Fibroblast of lung (primary cell): ENCODE measurements around the gene PPP1R18. TPM values are rescaled to one million over a fixed set of nuclear protein-coding genes. Genes with fewer than 3 reads are reported as not detected.
A peak's percentile ranks its signal among the peaks of the same experiment; 100 is the strongest.

ENCODE experiments used
- DNase-seq, 2 donors: peaks; one replicate each; pipeline versions ENCODE4 v3.0.0 to v3.0.0-alpha.2; 2010; ENCODE audit warnings: low read depth in 2 of 2
- H2AFZ ChIP-seq: 2 replicates; pipeline ENCODE4 v1.5.1; 2012; ENCODE audit warnings: low read length, control low read depth, inconsistent platforms
- H3K27ac ChIP-seq: 2 replicates; pipeline ENCODE4 v1.5.1; 2011; ENCODE audit warnings: low read length, control low read depth; ENCODE audit not compliant: insufficient read depth
- H3K27me3 ChIP-seq: 2 replicates; pipeline ENCODE4 v1.5.1; 2011; ENCODE audit warnings: mild to moderate bottlenecking, low read length; ENCODE audit not compliant: control insufficient read depth, insufficient read depth
- H3K36me3 ChIP-seq: 2 replicates; pipeline ENCODE4 v1.5.1; 2011; ENCODE audit warnings: low read length; ENCODE audit not compliant: control insufficient read depth, insufficient read depth
- H3K4me1 ChIP-seq: 2 replicates; pipeline ENCODE4 v1.5.1; 2011; ENCODE audit warnings: low read length; ENCODE audit not compliant: control insufficient read depth, insufficient read depth; ENCODE audit errors: extremely low read depth
- H3K4me2 ChIP-seq: 2 replicates; pipeline ENCODE4 v1.5.1; 2011; ENCODE audit warnings: low read length, control low read depth; ENCODE audit not compliant: insufficient read depth; ENCODE audit errors: extremely low read depth
- H3K4me3 ChIP-seq, 4 experiments: fragments of 200-600 bp in 1 of 4; sonication (generic) in 1 of 4; replicated peaks in 1 of 4; 2 replicates each; pipeline ENCODE4 v1.5.1; 2011 to 2016; ENCODE audit warnings: low read length in 4 of 4, low read depth in 3 of 4, mild to moderate bottlenecking in 3 of 4, control low read depth in 2 of 4, inconsistent platforms in 1 of 4, mixed read lengths in 1 of 4; ENCODE audit not compliant: insufficient read depth in 1 of 4; ENCODE audit errors: control extremely low read depth in 1 of 4
- H3K79me2 ChIP-seq: 2 replicates; pipeline ENCODE4 v1.5.1; 2012; ENCODE audit warnings: mild to moderate bottlenecking, low read length, inconsistent platforms; ENCODE audit not compliant: control insufficient read depth, insufficient read depth
- H3K9ac ChIP-seq: 2 replicates; pipeline ENCODE4 v1.5.1; 2011; ENCODE audit warnings: mild to moderate bottlenecking, low read length, control low read depth; ENCODE audit not compliant: insufficient read depth
- H3K9me3 ChIP-seq: 2 replicates; pipeline ENCODE4 v1.5.1; 2012; ENCODE audit warnings: low read depth, low read length; ENCODE audit not compliant: control insufficient read depth, insufficient read depth
- H4K20me1 ChIP-seq: 2 replicates; pipeline ENCODE4 v1.5.1; 2011; ENCODE audit warnings: low read length; ENCODE audit not compliant: control insufficient read depth, insufficient read depth; ENCODE audit errors: extremely low read depth
- EZH2 ChIP-seq: IDR thresholded peaks from 2 replicates; pipeline ENCODE4 v1.5.1; 2012; ENCODE audit warnings: low read length, control low read depth, mild to moderate bottlenecking; ENCODE audit errors: missing control alignments
- polyA plus RNA-seq, 2 donors: library from polyadenylated mRNA; depleted of rRNA in 1 of 2; stranded (reverse) in 1 of 2; unstranded in 1 of 2; fragments of >200 nt; gene quantifications; 2 replicates each; pipeline ENCODE4 v1.2.1, GENCODE V29; 2011 to 2012; ENCODE audit warnings: missing spikeins in 1 of 2
- total RNA-seq: library from RNA; depleted of rRNA; stranded (reverse); fragments of >200 nt; gene quantifications from 2 replicates; pipeline ENCODE4 v1.2.1, GENCODE V29; 2014
- TF ChIP-seq, protein P1 (sequence below), 2 donors: IDR thresholded peaks in 1 of 2; conservative IDR thresholded peaks in 1 of 2; 1 replicate in 1 of 2; 2 replicates in 1 of 2; pipeline ENCODE4 v1.5.1; 2011 to 2012; ENCODE audit warnings: low read length in 2 of 2, control low read depth in 1 of 2, inconsistent platforms in 1 of 2, low read depth in 1 of 2, mild to moderate bottlenecking in 1 of 2

PPP1R18 gene
- total and polyA plus RNA-seq, 2 donors (not counting 1 experiment from before 2014, with no cell fraction given), result 63.4 to 92.6 TPM

DNA sequence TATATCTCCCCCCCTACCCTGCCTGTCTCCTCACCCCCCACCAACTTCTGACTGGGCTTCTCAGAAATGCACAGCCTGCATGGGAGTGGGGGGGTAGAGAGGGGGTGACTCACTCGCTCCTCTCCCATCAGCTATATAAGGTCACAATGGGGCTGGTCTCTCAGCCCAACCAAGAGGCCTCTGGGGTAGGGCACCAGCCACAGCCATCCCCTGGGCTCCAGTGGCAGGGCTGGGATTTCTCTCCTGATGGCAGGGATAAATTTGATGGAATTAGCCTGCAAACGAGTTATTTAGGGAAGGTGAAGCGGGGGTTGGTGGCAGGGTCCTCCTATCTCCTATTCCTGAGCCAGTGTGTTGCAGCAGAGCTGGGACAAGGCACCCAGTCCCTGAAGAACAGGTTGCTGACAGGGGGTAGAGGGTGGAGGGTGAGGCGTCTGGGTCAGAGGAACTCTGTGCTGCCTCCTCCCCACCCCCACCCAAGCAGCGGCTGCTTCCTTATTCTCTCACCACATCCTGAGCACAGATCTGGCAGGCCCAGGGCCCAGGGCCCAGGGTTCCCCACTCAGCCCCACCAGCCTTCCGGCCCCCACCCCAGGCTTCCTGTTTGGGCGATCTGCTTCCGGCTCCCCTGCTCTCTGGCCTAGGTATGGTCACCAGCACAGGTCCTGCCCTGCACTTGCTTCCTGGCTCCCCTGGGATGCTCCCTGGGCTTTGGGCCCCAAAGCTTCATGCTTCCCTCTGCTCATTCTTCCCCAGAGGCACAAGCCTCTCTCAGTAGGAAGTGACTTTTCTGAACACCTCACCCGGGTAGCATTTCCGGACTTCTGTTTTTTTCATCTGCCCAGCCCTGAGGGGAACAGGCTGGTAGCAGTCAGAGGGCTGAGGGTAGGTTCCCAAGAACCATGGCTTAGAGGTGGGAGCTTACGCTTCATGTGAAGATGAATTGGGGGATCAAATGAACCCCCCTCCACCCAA, 4.0 kb downstream of the PPP1R18 start:
- peak overlapping the region; percentile 85 for H3K27ac ChIP-seq
- TF ChIP-seq, protein P1, sequence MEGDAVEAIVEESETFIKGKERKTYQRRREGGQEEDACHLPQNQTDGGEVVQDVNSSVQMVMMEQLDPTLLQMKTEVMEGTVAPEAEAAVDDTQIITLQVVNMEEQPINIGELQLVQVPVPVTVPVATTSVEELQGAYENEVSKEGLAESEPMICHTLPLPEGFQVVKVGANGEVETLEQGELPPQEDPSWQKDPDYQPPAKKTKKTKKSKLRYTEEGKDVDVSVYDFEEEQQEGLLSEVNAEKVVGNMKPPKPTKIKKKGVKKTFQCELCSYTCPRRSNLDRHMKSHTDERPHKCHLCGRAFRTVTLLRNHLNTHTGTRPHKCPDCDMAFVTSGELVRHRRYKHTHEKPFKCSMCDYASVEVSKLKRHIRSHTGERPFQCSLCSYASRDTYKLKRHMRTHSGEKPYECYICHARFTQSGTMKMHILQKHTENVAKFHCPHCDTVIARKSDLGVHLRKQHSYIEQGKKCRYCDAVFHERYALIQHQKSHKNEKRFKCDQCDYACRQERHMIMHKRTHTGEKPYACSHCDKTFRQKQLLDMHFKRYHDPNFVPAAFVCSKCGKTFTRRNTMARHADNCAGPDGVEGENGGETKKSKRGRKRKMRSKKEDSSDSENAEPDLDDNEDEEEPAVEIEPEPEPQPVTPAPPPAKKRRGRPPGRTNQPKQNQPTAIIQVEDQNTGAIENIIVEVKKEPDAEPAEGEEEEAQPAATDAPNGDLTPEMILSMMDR (conservative IDR thresholded peaks at IDR 0.05 in 1 of 2, IDR thresholded peaks at IDR 0.05 in 1 of 2; ENCODE audit: low read depth in 1 of 2, low read length in 2 of 2), result no peak
- TF ChIP-seq EZH2, result no peak
- peaks cover 91% of the 10 kb centered on the region for H3K79me2 ChIP-seq
- peak overlapping the region; percentile 63 for H3K9ac ChIP-seq
- peak overlapping the region; percentile 80 to 95 (median 94) for H3K4me3 ChIP-seq
- H3K27me3 ChIP-seq, result no peaks in the 10 kb centered on the region
- H3K36me3 ChIP-seq, result peaks cover 24% of the 10 kb centered on the region
- peak overlapping the region; percentile 97 for H3K4me2 ChIP-seq
- H3K9me3 ChIP-seq, result no peaks in the 10 kb centered on the region
- peak; percentile 86 to 94 for DNase-seq
- H4K20me1 ChIP-seq, result no peaks in the 10 kb centered on the region
- H2AFZ ChIP-seq, result no peak overlapping the region
- H3K4me1 ChIP-seq, result peaks cover 10% of the 10 kb centered on the region

- Histone ChIP-seq H4K20me1 (no peaks in the 10 kb centered on the region), H3K27ac (peak overlapping the region; percentile 44), H3K9me3 (no peaks in the 10 kb centered on the region), H3K79me2 (peaks cover 93% of the 10 kb centered on the region), H3K4me3 (peak overlapping the region; percentile 80 to 95 (median 94)), H3K9ac (peak overlapping the region; percentile 25), H3K4me1 (peaks cover 10% of the 10 kb centered on the region), H3K27me3 (no peaks in the 10 kb centered on the region), H2AFZ (no peak overlapping the region), H3K4me2 (peak overlapping the region; percentile 97), H3K36me3 (peaks cover 28% of the 10 kb centered on the region)
- no peak for DNase-seq
- TF ChIP-seq, protein P1 (conservative IDR thresholded peaks at IDR 0.05 in 1 of 2, IDR thresholded peaks at IDR 0.05 in 1 of 2; ENCODE audit: low read depth in 1 of 2, low read length in 2 of 2), result no peak
- no peak for TF ChIP-seq EZH2
Measured at GRCh38 chr6:30681766-30682142, 4.7 kb downstream of the PPP1R18 start.

DNA sequence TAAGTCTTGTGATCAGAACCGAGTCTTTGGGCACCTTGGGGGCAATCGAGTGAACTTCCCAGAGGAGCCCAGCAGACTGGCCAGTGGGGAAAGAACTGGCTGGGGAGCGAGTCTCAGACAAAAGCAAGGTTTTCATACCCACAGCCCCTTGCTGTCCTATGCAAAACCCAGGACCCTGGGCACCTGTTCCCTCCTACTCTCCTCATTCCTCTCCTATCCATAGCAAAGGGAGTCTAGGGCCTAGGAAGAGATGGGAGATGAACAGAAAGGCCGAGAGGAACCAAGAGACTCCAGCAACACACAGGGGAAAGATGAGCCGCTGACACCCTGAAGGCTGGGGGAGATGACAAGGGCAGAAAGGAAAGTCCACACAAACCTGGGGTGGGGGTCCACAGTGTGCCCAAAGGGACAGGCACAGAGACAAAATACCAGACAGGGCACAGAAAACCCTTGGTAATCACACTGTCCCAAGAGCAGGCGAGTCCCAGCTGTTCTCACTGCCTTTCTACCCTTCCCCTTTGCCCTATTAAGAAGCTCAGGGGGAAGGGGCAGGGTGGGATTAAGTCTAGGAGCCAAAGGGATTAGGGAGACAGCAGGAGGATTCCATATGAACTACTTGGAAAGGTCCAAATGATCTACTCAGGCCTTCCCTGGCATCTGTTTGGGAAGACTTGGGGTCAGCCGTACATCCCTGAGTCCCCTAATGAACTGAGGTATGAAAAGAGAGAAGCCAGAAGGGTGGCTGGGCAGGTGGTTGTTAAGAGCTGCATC, 6.5 kb downstream of the PPP1R18 start:
- no peak for TF ChIP-seq EZH2
- TF ChIP-seq, protein P1 (conservative IDR thresholded peaks at IDR 0.05 in 1 of 2, IDR thresholded peaks at IDR 0.05 in 1 of 2; ENCODE audit: low read depth in 1 of 2, low read length in 2 of 2), result no peak
- no peak overlapping the region for H3K9ac ChIP-seq
- H3K4me1 ChIP-seq, result peaks cover 10% of the 10 kb centered on the region
- no peak overlapping the region for H2AFZ ChIP-seq
- peak overlapping the region; percentile 13 for H3K27ac ChIP-seq
- no peaks in the 10 kb centered on the region for H3K9me3 ChIP-seq
- peak overlapping the region; percentile 97 for H3K4me2 ChIP-seq
- H3K4me3 ChIP-seq, result peak overlapping the region; percentile 18 to 95 (median 38)
- H3K36me3 ChIP-seq, result peaks cover 29% of the 10 kb centered on the region
- no peaks in the 10 kb centered on the region for H4K20me1 ChIP-seq
- no peaks in the 10 kb centered on the region for H3K27me3 ChIP-seq
- no peak for DNase-seq
- H3K79me2 ChIP-seq, result peaks cover 77% of the 10 kb centered on the region
